Left ventricle myocardium inferior (tissue), 1 donor: ENCODE data around the gene RUVBL1. TPM values are rescaled to one million over a fixed set of nuclear protein-coding genes. Genes with fewer than 3 reads are reported as not detected.

Source experiments
- DNase-seq: peaks from one replicate; pipeline ENCODE4 v3.0.0-alpha.2; 2020
- H3K27ac ChIP-seq: fragments of 200-600 bp; replicated peaks from 2 replicates; pipeline ENCODE4 v1.8.0; 2021
- H3K27me3 ChIP-seq: fragments of 200-600 bp; 2 replicates; pipeline ENCODE4 v1.8.0; 2021; ENCODE audit warnings: low read depth
- H3K36me3 ChIP-seq: fragments of 200-600 bp; 2 replicates; pipeline ENCODE4 v1.8.0; 2021
- H3K4me1 ChIP-seq: fragments of 200-600 bp; 2 replicates; pipeline ENCODE4 v1.8.0; 2021
- H3K4me3 ChIP-seq: fragments of 200-600 bp; 2 replicates; pipeline ENCODE4 v1.8.0; 2021; ENCODE audit warnings: mild to moderate bottlenecking, moderate library complexity
- H3K9me3 ChIP-seq: fragments of 200-600 bp; replicated peaks from 2 replicates; pipeline ENCODE4 v1.8.0; 2021
- intact Hi-C: fragments of 100-400 bp; cut with micrococcal nuclease; formaldehyde crosslinking; loops from one replicate; pipeline ENCODE4 v1.11.0; 2022
- total RNA-seq: library from RNA; stranded (reverse); fragmentation: NEBNext Ultra II Directional; extraction: Animal tissue kit (Norgen Biotek cat#: 25700); gene quantifications from one replicate; pipeline ENCODE4 v1.2.1, GENCODE V29; 2021
- TF ChIP-seq, protein P1 (sequence below): fragments of 200-600 bp; IDR thresholded peaks from 2 replicates; pipeline ENCODE4 v1.8.0; 2021; ENCODE audit warnings: antibody characterized with exemption, mild to moderate bottlenecking, borderline replicate concordance
- donor health status: DM: no; HTN: yes; CAD: no; lungs with severe emphysema.

RUVBL1 gene
- total RNA-seq, 1 donor from 2014 or later: 25.3 TPM

DNA sequence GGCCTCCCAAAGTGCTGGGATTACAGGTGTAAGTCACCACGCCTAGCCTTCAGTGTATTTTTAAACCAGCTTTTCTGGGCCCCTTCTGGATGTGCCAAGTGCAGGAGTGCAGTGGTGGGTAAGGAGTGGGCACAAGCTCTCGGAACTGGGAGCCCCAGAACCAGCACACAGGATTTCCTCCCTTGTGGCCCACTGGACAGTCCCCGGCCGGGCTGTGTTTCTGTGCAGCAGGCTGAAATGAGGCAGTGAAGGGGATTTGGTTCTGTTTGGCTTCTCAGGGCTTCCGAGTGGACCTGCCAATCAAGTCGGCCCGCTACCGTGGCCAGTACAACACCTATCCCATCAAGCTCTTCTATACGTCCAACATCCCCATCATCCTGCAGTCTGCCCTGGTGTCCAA is 56.9 kb downstream of the RUVBL1 start:
- no peak for DNase-seq
- Histone ChIP-seq H3K4me1 (peaks cover 6% of the 10 kb centered on the region), H3K27ac (no peak overlapping the region), H3K4me3 (no peak overlapping the region), H3K27me3 (no peaks in the 10 kb centered on the region), H3K36me3 (peaks cover 100% of the 10 kb centered on the region), H3K9me3 (no peaks in the 10 kb centered on the region)
- intact Hi-C loops: no loop called here
- TF ChIP-seq, protein P1, sequence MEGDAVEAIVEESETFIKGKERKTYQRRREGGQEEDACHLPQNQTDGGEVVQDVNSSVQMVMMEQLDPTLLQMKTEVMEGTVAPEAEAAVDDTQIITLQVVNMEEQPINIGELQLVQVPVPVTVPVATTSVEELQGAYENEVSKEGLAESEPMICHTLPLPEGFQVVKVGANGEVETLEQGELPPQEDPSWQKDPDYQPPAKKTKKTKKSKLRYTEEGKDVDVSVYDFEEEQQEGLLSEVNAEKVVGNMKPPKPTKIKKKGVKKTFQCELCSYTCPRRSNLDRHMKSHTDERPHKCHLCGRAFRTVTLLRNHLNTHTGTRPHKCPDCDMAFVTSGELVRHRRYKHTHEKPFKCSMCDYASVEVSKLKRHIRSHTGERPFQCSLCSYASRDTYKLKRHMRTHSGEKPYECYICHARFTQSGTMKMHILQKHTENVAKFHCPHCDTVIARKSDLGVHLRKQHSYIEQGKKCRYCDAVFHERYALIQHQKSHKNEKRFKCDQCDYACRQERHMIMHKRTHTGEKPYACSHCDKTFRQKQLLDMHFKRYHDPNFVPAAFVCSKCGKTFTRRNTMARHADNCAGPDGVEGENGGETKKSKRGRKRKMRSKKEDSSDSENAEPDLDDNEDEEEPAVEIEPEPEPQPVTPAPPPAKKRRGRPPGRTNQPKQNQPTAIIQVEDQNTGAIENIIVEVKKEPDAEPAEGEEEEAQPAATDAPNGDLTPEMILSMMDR: no peak

DNA sequence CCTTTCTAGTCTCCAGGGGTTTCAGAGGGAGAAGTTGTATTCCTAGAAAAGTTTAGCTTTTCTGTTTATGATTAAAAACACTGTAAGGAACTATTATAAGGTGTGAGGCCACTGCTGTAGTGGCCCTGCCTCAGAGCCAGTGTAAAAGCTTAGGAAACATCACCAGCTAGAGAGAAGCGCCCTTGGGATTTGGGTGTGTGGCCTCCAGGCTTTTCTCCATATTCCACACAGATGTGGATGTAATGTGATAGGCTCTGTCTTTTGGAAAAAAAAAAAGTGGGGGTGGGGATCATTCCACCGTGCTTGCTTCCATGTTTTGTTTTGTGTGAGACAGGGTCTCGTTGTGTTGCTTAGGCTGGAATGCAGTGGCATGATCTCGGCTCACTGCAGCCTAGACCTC is 57.5 kb downstream of the RUVBL1 start:
- Histone ChIP-seq H3K4me3 (no peak overlapping the region), H3K27me3 (no peaks in the 10 kb centered on the region), H3K27ac (no peak overlapping the region), H3K36me3 (peaks cover 100% of the 10 kb centered on the region), H3K4me1 (peaks cover under 1% of the 10 kb centered on the region), H3K9me3 (no peaks in the 10 kb centered on the region)
- TF ChIP-seq, protein P1: no peak
- intact Hi-C loops: no loop called here
- DNase-seq: no peak

DNA sequence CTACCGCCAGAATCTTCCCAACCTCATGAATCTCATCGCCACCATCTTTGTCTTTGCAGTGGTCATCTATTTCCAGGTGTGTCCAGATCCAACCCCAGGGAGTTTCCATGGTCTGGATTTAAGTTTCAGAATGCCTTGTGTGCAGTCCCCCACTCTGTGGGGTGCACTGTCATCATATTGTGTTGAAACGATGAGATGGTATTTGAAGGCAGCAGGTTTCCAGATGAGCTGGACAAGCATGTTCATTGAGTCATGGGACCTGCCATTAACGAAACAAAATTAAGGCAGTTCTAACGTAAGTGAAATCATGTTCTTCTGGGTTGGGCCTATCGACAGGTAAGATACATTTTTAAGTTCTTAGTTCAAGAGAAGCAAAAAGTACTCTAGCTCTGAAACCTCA is 58.6 kb downstream of the RUVBL1 start:
- TF ChIP-seq, protein P1: no peak
- DNase-seq: no peak
- H3K4me1 ChIP-seq: no peaks in the 10 kb centered on the region
- H3K27ac ChIP-seq: no peak overlapping the region
- no peaks in the 10 kb centered on the region for H3K27me3 ChIP-seq
- H3K9me3 ChIP-seq: no peaks in the 10 kb centered on the region
- intact Hi-C loops: no loop called here
- H3K4me3 ChIP-seq: no peak overlapping the region
- peaks cover 100% of the 10 kb centered on the region for H3K36me3 ChIP-seq

GRCh38 chr3:128063865-128064264 is 59.7 kb downstream of the RUVBL1 start:
- no peaks in the 10 kb centered on the region for H3K27me3 ChIP-seq
- TF ChIP-seq, protein P1: no peak
- H3K27ac ChIP-seq: no peak overlapping the region
- H3K4me3 ChIP-seq: no peak overlapping the region
- H3K9me3 ChIP-seq: no peaks in the 10 kb centered on the region
- H3K36me3 ChIP-seq: peaks cover 100% of the 10 kb centered on the region
- H3K4me1 ChIP-seq: peaks cover 7% of the 10 kb centered on the region
- intact Hi-C loops: no loop called here
- DNase-seq: no peak

DNA sequence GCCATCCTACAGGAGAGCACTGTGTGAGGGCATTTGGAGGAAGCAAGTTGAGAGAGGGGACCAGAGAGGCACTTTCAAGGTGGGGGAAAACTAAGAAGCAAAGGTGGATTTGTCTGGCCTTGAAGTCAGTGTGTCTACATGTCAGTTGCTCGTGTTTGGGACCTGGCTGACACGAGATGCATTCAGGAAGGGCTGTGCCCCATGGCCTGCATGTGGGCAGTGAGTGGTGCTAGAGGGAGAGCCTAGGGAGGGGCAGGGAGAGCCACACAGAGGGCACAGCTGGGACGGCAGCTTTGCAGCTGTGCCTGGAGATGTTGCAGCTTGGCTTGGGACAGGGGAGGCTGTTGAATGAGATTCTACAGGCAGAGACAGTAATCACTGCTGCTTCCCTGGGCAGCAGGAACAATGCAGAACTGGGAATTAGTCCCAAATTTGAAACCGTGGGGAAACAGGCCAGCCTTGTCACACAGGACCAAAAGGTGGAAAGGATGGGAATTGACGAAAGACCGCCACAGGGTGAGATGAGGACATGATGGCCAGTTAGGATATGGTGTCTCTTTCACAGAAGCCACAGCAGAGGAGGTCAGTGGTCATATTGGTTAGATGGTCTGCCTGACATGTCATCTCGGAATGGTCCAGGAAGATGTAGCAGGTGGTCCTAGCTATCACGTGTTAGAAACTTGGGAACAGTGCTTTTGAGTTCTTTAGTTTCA is 61.4 kb downstream of the RUVBL1 start:
- Histone ChIP-seq H3K9me3 (no peaks in the 10 kb centered on the region), H3K4me1 (peaks cover 12% of the 10 kb centered on the region), H3K27me3 (no peaks in the 10 kb centered on the region), H3K4me3 (no peak overlapping the region), H3K36me3 (peaks cover 98% of the 10 kb centered on the region), H3K27ac (no peak overlapping the region)
- DNase-seq: no peak
- intact Hi-C loops: no loop called here
- TF ChIP-seq, protein P1: no peak
